DMS 273 (cell line): ENCODE data around the gene LGR5.
"Not testable (repeated sequence)": the region's sequence is repeated elsewhere in the genome, so short reads cannot be mapped to it uniquely, and the experiment has no call there.

Experiments
- DNase-seq: peaks from one replicate; lab custom pipeline; 2025; ENCODE audit not compliant: unreplicated experiment; lab: John Stamatoyannopoulos, UW

LGR5 gene

DNA sequence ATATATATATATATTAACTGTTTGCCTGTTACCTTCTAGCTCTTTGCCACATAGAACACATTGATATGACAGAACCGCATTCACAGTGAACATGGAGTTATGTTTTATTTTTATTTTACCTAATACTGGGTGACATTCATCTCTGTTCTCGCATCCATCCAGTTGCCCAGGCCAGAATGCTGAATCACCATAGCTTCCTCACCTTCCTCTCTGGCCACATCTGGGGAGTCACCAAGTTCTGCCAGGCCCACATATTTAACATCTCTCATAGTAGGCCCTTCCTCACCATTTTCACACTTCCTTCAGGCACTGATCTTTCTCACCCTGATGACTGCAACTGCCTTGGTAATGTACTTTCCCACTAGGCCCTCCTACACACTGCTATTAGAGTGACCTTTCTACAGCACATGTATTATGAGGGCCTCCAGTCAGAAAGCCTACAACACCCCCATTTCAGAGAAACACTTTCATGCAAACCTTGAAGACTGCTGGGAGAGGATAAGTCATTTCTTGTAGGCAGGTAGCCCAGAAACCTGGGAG, 106.8 kb downstream of the LGR5 start:
- no peak for DNase-seq

DNA sequence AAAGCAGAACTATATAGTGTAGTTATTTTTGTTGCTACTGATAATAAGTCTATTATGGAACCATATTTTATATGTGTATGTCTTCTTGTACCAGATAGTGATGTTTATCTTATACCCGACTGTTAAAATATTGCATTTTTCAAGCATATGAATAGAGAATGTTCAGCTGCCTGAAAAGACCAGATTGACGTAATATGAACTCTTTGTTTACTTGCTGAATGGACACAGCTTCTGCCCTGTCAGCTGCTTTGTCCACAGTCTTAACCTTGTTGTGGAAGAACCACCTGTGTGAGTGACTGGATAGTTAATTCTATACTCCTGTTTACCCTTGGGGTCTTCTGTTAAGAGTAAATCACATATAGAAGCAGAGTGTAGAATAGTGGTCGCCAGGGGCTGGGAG, 109.3 kb downstream of the LGR5 start:
- DNase-seq: peak; percentile 23

DNA sequence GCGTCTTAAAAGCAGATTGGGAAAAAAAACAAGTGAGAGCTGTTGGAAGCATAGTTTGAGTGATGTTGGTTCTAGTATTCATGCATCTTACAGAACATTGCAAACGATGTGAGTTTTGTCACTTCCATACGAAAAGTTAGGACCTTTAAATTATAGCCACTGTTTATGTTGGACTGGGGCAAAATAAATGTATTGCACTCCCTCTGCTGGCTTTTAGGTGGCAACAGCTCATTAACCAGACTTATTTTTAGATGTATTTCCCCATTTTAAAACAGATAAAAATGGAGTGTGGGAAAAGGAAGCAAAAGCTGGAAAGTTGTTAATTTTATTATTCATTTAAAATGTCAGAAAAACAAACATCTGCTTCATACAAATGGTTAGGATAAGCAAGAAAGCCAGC, 111.9 kb downstream of the LGR5 start:
- DNase-seq: peak; percentile 23

DNA sequence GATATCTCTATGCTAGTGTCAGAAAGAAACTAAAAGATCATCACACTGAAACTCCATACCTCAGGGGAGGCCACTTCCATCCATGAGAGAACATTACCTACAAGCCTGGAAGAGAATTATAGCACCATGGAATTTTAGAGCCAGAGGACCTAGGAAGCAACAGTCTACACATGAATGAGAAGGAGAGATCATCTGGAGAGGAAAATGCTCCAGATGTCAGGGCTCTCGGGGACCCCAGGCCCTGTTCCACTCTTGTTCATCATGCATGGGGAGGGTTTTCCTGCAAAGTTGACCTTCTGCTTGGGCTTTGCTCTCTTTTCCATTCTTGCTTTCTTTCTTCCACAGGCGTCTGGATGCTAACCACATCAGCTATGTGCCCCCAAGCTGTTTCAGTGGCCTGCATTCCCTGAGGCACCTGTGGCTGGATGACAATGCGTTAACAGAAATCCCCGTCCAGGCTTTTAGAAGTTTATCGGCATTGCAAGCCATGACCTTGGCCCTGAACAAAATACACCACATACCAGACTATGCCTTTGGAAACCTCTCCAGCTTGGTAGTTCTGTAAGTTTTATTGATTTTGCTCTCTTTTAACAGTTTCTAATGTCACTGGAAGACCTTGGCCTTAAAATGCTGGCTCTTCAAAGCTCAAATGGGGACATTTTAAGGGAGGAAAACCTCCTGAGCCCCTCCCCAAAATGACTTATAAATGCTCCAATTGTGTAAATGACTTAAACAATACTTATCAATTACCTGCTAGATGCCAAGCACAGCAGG, 113.3 kb downstream of the LGR5 start:
- DNase-seq: no peak

DNA sequence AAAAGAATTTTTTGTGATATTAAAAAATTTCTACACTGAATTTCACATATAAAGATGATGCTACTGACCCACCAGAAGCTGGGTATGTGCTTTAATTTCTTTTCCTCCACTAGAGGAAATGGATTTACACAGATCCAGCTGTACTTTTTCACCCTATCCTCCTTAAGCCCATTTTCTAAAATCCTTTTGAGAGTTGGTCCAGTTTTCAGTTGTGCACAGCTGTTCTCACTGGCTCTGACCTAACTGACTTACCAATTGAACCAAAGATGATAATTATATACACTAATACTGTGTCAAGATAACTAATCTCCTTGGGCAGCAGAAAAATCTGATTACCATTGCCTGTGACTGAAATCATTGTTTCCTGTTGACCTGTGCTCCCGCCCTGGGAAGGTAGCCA, 115.6 kb downstream of the LGR5 start:
- no peak for DNase-seq

DNA sequence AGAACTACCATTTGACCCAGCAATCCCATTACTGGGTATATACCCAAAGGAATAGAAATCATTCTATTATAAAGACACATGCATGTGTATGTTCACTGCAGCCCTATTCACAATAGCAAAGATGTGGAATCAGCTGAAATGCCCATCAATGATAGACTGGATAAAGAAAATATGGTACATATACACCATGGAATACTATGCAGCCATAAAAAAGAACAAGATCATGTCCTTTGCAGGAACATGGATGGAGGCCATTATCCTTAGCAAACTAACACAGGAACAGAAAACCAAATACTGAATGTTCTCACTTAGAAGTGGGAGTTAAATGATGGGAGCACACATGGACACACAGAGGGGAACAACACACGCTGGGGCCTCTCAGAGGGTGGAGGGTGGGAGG, 116.2 kb downstream of the LGR5 start:
- not testable (repeated sequence) for DNase-seq

DNA sequence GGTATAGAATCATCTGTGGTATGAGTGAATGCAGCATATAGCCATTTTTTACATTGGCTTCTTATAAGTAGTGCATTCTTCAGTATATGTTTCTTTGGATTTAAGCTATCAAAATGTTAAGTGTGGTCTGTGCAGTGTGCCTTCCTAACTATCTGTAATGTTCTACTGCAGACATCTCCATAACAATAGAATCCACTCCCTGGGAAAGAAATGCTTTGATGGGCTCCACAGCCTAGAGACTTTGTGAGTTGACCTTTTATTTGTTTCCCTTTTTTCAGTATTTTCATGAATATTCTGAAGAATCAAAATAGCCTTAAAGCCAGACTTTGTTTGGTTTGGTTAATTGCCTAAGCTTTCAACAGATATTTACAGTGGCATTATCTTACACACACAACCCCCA, 116.8 kb downstream of the LGR5 start:
- DNase-seq: no peak

DNA sequence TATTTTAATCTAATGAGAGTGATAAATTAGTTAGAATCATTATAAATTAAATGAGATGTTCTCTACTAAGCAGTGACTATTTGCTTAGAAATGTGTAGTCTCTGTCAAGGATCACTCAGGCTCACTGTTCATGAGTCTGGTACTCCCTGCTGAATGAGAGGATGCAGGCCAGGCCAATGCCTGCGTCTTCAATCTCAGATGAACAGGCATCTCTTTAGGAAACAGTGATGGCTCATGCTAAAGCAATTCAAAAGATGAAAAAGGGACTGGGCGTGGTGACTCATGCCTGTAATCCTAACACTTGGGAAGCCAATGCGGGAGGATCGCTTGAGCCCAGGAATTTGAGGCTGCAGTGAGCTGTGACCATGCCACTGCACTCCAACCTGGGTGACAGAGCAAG, 117.3 kb downstream of the LGR5 start:
- DNase-seq: no peak

DNA sequence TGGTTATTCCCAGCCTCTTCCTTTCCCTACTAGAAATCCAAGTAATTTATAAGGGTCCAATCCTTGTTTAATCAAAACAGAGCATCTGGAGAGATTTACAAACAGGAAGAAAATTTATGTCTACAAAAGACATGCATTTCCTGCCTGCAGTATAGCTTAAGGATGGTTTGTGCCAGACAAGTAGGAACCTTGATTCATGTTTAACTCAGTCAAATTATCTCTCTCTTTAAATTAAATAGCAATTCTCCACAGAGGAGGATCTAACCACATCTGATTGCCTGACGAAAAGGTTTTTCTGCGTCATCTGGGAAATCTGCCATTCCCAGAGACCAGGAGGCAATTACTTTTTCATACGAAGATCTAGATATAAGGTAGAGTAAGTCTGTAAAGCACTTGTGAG, 118.8 kb downstream of the LGR5 start:
- no peak for DNase-seq

DNA sequence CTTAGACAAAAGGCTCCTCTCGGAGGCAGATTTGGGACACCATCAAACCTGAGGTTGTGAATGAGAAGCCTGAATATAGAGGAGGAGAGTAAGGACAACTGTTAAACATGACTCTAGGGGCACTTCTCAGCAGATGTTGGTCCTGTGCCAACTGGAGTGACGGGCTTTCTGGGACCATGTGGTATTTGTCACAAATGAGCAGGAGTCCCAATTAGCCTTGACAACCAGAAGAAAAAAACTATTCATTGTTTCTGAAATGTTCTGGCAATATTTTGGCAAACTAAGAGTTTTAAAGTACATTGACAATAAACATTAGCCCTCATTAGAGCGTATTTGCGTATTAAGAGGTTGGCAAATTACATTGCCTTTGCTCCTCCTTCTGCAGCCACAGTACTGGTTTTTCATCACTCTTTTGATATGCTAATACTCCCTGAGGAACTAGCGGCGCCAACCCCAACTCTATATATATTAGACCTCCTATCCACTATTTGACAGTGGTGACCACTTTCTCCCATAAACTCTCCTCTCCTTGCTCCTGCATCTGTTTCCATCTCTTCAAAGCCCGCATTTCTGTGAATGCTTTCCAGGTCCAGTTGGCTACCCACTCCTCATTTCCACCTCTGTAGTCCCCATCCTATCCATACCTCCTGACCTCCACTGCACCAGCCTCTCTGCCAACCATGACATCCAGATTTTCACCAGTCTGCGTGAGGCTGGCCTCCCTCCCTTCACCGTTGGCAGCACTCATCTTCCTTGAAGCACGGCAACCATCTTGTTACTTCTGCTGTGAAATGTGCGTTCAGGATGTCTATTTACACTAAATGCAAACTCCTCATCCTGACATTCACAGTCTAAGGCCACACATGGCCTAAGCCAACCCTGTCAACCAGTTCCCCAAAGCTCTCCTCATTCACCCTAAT, 123.3 kb downstream of the LGR5 start:
- DNase-seq: peak; percentile 3

DNA sequence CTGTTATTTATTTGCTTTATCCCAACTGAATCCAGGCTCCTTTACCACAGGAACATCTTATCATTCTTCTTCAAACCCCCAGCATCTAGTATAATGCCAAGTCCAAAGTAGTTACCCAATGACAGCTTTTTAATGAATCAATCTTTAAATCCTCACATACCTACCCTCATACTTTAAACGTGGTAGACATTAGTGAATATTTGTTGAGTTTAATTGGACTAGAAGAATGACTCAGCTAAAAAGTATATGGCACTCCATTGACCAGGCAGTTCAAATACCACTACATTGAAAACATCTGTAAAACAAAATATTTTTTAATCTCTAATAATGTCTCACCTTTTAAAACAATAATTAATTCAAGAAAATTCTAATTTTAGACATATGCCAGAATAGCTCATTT, 125.9 kb downstream of the LGR5 start:
- no peak for DNase-seq

DNA sequence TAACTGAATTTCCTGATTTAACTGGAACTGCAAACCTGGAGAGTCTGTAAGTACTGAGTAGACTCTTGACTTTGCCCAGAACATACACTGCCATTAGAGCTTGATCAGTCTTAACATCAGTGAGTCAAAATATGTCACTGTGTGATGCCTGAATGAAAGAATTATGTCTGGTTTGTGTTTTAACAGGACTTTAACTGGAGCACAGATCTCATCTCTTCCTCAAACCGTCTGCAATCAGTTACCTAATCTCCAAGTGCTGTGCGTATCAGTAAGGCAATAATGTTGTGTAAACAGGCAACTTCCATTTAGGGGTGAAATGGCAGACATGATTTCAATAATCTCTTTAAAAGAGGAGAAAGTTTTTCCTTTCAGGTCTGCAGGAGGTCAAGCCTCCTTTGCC, 127.1 kb downstream of the LGR5 start:
- DNase-seq: no peak

DNA sequence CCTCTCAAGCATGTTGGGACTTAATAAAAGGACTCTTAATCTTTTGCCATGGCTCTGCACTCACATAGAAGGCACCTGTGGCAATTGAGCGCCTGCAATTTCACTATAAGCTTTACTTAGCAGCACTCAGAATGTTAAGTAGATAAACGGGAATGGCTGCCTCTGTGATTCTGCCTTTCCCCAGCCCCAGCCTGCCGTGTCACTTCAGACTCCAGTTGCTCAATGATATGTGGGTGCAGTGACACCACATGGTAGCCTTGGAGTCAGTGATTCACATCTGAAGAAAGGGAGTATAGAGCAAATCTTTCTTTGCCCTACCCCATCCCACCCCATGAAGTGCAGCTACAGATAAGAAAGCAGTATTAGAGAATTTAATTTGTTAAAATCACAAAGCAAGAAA, 127.9 kb downstream of the LGR5 start:
- no peak for DNase-seq

DNA sequence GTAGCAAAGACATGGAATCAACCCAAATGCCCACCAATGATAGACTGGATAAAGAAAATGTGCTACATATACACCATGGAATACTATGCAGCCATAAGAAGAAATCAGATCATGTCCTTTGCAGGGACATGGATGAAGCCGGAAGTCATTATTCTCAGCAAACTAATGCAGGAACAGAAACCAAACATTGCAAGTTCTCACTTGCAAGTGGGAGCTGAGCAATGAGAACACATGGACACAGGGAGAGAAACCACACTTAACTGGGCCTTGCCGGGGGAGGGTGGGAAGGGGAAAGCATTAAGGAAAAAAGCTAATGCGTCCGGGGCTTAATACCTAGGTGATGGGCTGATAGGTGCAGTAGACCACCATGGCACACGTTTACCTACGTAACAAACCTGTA, 130.3 kb downstream of the LGR5 start:
- not testable (repeated sequence) for DNase-seq

DNA sequence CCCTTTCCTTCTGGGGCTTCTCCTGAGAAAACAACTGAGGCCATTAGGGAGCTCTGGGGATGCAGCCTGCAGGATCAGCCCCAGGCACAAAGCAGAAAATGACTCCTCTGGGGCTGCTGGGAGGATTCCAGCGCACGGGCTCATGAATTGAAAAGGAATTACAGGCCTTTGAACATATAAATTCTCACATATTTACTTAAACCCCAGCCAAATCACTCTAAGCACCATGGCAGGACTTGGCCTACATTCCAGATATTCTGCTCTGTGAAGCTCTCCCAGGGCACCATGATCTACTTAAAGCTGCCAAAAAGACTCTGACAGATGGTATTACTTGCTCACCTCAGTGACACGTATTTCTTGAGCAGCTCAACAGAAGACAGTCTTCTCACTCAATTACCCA, 136.9 kb downstream of the LGR5 start:
- no peak for DNase-seq

DNA sequence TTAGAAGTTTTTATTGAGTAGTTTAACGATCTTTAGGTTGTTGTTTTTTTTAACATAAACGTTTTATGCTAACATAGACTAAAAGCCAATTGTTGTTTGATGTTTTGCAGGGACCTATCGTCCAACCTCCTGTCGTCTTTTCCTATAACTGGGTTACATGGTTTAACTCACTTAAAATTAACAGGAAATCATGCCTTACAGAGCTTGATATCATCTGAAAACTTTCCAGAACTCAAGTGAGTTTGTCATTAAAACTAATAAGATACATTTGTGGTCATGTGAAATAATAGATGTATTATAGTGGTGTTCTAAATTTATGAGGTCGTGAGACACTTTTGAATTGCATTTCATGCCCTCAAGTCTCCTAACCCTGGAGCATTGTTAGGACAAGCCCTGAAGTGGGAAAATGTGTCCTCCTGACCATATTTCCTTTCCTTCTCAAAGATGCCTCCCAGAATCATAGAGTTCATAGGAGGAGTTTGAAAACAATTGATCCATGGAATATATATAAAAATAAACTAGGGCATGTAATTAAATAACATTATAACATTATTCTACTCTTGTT, 139.2 kb downstream of the LGR5 start:
- no peak for DNase-seq

DNA sequence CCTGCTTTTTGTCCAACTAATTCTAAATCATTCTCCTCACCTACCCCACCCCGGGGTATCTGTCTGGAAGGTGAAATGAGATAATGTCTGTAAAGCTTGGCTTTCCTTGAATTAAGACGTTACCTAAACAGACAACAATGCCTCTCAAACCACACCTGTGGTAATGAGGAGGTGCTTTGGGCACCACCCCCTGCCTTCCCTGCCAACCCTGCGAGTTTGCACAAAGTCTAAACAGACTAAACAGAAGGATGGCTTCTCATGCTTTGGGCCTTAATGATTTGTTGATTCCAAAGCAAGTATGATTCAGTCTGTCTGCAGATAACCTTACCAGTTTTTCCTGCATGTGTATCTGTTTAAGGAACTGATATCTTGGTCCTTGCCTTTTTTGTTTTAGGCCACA, 141.6 kb downstream of the LGR5 start:
- no peak for DNase-seq

DNA sequence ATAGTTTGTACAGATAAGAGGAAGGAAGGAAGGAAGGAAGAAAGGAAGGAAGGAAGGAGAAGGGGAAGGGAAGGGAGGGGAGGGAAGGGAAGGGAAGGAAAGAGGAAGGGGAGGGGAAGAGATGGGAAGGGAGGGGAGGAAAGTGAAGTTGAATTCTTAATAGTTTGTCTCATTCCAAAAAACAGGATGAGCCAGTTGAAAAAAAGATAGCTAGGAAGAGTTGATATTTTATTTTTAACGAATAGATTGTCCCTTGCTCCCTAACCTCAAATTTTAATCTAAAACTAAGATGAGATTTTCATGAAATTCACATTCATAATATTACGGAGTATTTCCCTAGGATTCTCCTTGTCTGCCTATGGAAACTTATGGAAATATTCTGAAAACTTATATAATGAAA, 143.3 kb downstream of the LGR5 start:
- DNase-seq: no peak

DNA sequence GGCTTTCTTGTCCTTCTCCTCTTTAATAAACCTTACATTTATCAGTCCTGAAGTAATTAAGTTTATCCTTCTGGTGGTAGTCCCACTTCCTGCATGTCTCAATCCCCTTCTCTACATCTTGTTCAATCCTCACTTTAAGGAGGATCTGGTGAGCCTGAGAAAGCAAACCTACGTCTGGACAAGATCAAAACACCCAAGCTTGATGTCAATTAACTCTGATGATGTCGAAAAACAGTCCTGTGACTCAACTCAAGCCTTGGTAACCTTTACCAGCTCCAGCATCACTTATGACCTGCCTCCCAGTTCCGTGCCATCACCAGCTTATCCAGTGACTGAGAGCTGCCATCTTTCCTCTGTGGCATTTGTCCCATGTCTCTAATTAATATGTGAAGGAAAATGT, 144.8 kb downstream of the LGR5 start:
- DNase-seq: no peak

DNA sequence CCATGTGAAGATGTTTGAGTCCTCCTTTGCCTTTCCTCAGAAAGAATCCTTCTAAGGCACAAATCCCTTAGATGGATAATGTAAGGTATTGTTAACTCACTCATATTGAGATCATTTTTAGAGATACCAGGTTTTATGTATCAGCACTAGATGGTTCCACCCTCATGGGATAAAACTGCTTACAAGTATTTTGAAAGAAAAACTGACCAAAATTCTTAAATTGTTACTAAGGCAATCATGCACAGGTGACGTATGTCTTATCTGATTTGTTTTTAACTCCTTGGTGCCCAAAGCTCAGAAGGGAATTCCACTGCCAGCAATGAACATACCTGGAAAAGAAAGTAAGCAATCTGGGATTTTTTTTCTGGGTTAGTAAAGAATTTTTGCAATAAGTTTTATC, 145.6 kb downstream of the LGR5 start:
- no peak for DNase-seq

DNA sequence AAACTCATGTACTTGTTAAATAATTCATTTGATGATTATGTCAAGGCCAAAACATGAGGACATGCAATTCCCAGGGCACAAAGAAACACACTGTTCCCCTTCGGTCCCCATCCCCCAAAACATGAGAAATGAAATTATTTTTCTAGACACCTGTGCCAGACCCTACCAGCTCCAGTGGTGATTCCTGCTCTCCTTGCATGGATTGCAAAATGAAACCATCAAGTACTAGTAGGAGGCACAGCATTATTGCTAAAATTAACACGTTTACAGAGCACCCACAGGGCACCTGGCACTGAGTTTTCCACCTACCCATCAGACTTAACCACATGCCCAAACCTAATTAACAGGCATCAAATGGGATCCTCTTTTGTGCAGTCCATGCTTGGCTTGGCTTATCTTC, 147.4 kb downstream of the LGR5 start:
- no peak for DNase-seq

DNA sequence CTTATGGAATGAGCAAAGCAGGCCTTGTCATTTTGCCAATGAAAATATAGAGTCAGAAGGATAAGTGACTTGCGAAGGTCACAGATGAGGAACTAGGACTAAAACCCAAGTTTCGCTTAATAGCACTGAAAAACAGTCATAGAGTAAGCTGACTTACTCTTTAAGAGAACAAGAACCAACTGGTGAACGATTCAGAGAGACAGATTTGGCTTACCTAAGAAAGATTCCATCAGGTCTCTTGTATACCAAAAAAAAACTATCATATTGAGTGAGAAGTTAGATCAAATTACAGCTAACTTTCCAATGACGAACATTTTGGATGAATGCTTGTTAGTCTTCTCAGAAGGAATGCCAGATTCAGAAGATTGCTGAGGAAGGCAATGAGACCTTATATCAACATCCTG, 149.9 kb downstream of the LGR5 start:
- no peak for DNase-seq
